Ramos (cell line): ENCODE results near the gene RAP1B.

Experiments
- in situ Hi-C: fragments of 300-500 bp; cut with MboI; formaldehyde crosslinking; loops from one replicate; pipeline ENCODE4 v1.14.3; 2022; ENCODE audit warnings: low sequenced_read_pairs; ENCODE audit not compliant: unreplicated experiment

Gene RAP1B

GRCh38 chr12:68630050-68630449 is 19.4 kb downstream of the RAP1B start:
- in situ Hi-C loops: loop anchor here (10.0 kb wide), 1 partner anchor 175 kb away; the partner anchor contains the start of gene MDM2

GRCh38 chr12:68630598-68630997 is 19.9 kb downstream of the RAP1B start:
- in situ Hi-C loops: loop anchor here (10.0 kb wide), 1 partner anchor 174 kb away; the partner anchor contains the start of gene MDM2

GRCh38 chr12:68631227-68631626 is 20.5 kb downstream of the RAP1B start:
- in situ Hi-C loops: loop anchor here (10.0 kb wide), 1 partner anchor 174 kb away; the partner anchor contains the start of gene MDM2

GRCh38 chr12:68632486-68632885 is 21.8 kb downstream of the RAP1B start:
- in situ Hi-C loops: loop anchor here (10.0 kb wide), 1 partner anchor 172 kb away; the partner anchor contains the start of gene MDM2

GRCh38 chr12:68633614-68634558 is 23.2 kb downstream of the RAP1B start:
- in situ Hi-C loops: loop anchor here (10.0 kb wide), 1 partner anchor 171 kb away; the partner anchor contains the start of gene MDM2

GRCh38 chr12:68636268-68636667 is 25.6 kb downstream of the RAP1B start:
- in situ Hi-C loops: loop anchor here (10.0 kb wide), 1 partner anchor 169 kb away; the partner anchor contains the start of gene MDM2

GRCh38 chr12:68637439-68637838 is 26.7 kb downstream of the RAP1B start:
- in situ Hi-C loops: loop anchor here (10.0 kb wide), 1 partner anchor 167 kb away; the partner anchor contains the start of gene MDM2

- in situ Hi-C loops: loop anchor here (10.0 kb wide), 1 partner anchor 167 kb away; the partner anchor contains the start of gene MDM2
These were observed 27.5 kb downstream of the RAP1B start for GRCh38 chr12:68638171-68638570.

GRCh38 chr12:68638721-68639395 is 28.2 kb downstream of the RAP1B start:
- in situ Hi-C loops: loop anchor here (10.0 kb wide), 1 partner anchor 166 kb away; the partner anchor contains the start of gene MDM2

- in situ Hi-C loops: loop anchor here (10.0 kb wide), 1 partner anchor 165 kb away; the partner anchor contains the start of gene MDM2
These were observed 28.7 kb downstream of the RAP1B start for GRCh38 chr12:68639396-68639767.

- in situ Hi-C loops: no loop called here
These were observed 30.4 kb downstream of the RAP1B start for GRCh38 chr12:68641138-68641537.

- in situ Hi-C loops: no loop called here
These were observed 35.8 kb downstream of the RAP1B start for GRCh38 chr12:68646484-68646883.

GRCh38 chr12:68647507-68647906 is 36.8 kb downstream of the RAP1B start:
- in situ Hi-C loops: no loop called here

GRCh38 chr12:68648179-68648578 is 37.5 kb downstream of the RAP1B start:
- in situ Hi-C loops: no loop called here

GRCh38 chr12:68665016-68665569 is 54.4 kb downstream of the RAP1B start:
- in situ Hi-C loops: no loop called here

GRCh38 chr12:68667291-68667690 is 56.6 kb downstream of the RAP1B start:
- in situ Hi-C loops: no loop called here

GRCh38 chr12:68667896-68668295 is 57.2 kb downstream of the RAP1B start:
- in situ Hi-C loops: no loop called here

- in situ Hi-C loops: no loop called here
These were observed 60.5 kb downstream of the RAP1B start for GRCh38 chr12:68671179-68671578.

- in situ Hi-C loops: no loop called here
These were observed 63.1 kb downstream of the RAP1B start for GRCh38 chr12:68673788-68674187.

GRCh38 chr12:68674376-68674775 is 63.7 kb downstream of the RAP1B start:
- in situ Hi-C loops: no loop called here
